AG08396 (cell line): ENCODE results near the gene PCK1.
"Not testable (repeated sequence)": the region's sequence is repeated elsewhere in the genome, so short reads cannot be mapped to it uniquely, and the experiment has no call there.

Source experiments
- DNase-seq: peaks from one replicate; pipeline ENCODE4 v3.0.0; 2012; ENCODE audit warnings: low spot score, mixed read lengths

Gene PCK1

GRCh38 chr20:57560554-57561355 lies at the start of gene PCK1:
Gene PCK1, plus strand, starts transcription at chr20:57561110. Its CDS starts 302 bp downstream, at chr20:57561412.
- DNase-seq: no peak

GRCh38 chr20:57511709-57512108 lies 49.2 kb upstream of the PCK1 start:
- DNase-seq: not testable (repeated sequence)

- no peak for DNase-seq
These were observed 48.5 kb upstream of the PCK1 start for GRCh38 chr20:57512432-57512831.

- peak; percentile 21 for DNase-seq
These were observed 47.7 kb upstream of the PCK1 start for GRCh38 chr20:57513199-57513598.

GRCh38 chr20:57514273-57514751 lies 46.6 kb upstream of the PCK1 start:
- peak; percentile 83 for DNase-seq

GRCh38 chr20:57517904-57518303 lies 43.0 kb upstream of the PCK1 start:
- DNase-seq: no peak

GRCh38 chr20:57522380-57523140 lies 38.4 kb upstream of the PCK1 start:
- DNase-seq: no peak

- no peak for DNase-seq
These were observed 37.1 kb upstream of the PCK1 start for GRCh38 chr20:57523782-57524181.

GRCh38 chr20:57524511-57525176 lies 36.3 kb upstream of the PCK1 start, which contains the start of gene CTCFL:
Gene CTCFL, minus strand, starts transcription at chr20:57525140. Its CDS starts 935 bp downstream, at chr20:57524205.
- no peak for DNase-seq

GRCh38 chr20:57525328-57526086 lies 35.4 kb upstream of the PCK1 start:
- no peak for DNase-seq

GRCh38 chr20:57526087-57526884 lies 34.6 kb upstream of the PCK1 start:
- no peak for DNase-seq

GRCh38 chr20:57526885-57527460 lies 33.9 kb upstream of the PCK1 start:
- DNase-seq: no peak

- no peak for DNase-seq
These were observed 33.2 kb upstream of the PCK1 start for GRCh38 chr20:57527728-57528127.

GRCh38 chr20:57528148-57528547 lies 32.8 kb upstream of the PCK1 start:
- DNase-seq: no peak

- no peak for DNase-seq
These were observed 31.7 kb upstream of the PCK1 start for GRCh38 chr20:57529160-57529585.

- DNase-seq: no peak
These were observed 31.1 kb upstream of the PCK1 start for GRCh38 chr20:57529810-57530209.

GRCh38 chr20:57530327-57530981 lies 30.5 kb upstream of the PCK1 start:
- DNase-seq: no peak

- no peak for DNase-seq
These were observed 28.8 kb upstream of the PCK1 start for GRCh38 chr20:57532104-57532503.

GRCh38 chr20:57535297-57535696 lies 25.6 kb upstream of the PCK1 start:
- DNase-seq: no peak
